Subcutaneous adipose tissue (tissue), 4 donors: Measurements from ENCODE around the gene TSNAXIP1. TPM values are rescaled to one million over a fixed set of nuclear protein-coding genes. Genes with fewer than 3 reads are reported as not detected.

Experiments used
- CTCF ChIP-seq: fragments of 450-650 bp; IDR thresholded peaks from one replicate; pipeline ENCODE4 v1.5.1; 2016; ENCODE audit warnings: low read depth, mild to moderate bottlenecking, control low read depth, antibody characterized with exemption, moderate library complexity
- total RNA-seq, 4 donors: library from RNA; depleted of rRNA; stranded (reverse); fragments of >200 nt; gene quantifications; one replicate each; pipeline ENCODE4 v1.1.0, GENCODE V29; 2016

TSNAXIP1 gene
- total RNA-seq, 4 donors from 2014 or later = 0.88 to 1.5 (median 1.0) TPM; not detected in 1

GRCh38 chr16:67786491-67786890 is 20.2 kb upstream of the TSNAXIP1 start:
- no peak for TF ChIP-seq CTCF

- TF ChIP-seq CTCF = no peak
Observed at GRCh38 chr16:67790071-67790470, 16.6 kb upstream of the TSNAXIP1 start.

GRCh38 chr16:67796099-67796718 is 10.5 kb upstream of the TSNAXIP1 start:
- TF ChIP-seq CTCF = no peak

- TF ChIP-seq CTCF = no peak
Observed at GRCh38 chr16:67800338-67800926, 6.3 kb upstream of the TSNAXIP1 start.

GRCh38 chr16:67801241-67801640 is 5.4 kb upstream of the TSNAXIP1 start:
- TF ChIP-seq CTCF = no peak

GRCh38 chr16:67801883-67802282 is 4.8 kb upstream of the TSNAXIP1 start:
- TF ChIP-seq CTCF = no peak

- no peak for TF ChIP-seq CTCF
Observed at GRCh38 chr16:67803894-67804293, 2.8 kb upstream of the TSNAXIP1 start.
